GM19193 (cell line): ENCODE measurements around the gene C5orf34.

Source experiments
- POLR2A ChIP-seq: IDR thresholded peaks from 4 replicates; pipeline ENCODE4 v1.6.1; 2011; ENCODE audit not compliant: insufficient read depth, insufficient read length; ENCODE audit errors: extremely low read depth

The C5orf34 gene

GRCh38 chr5:43469671-43470391 lies 45.1 kb downstream of the C5orf34 start:
- no peak for TF ChIP-seq POLR2A

GRCh38 chr5:43467100-43467499 lies 47.8 kb downstream of the C5orf34 start:
- no peak for TF ChIP-seq POLR2A

- no peak for TF ChIP-seq POLR2A
Measured at GRCh38 chr5:43461066-43461465, 53.9 kb downstream of the C5orf34 start.

- no peak for TF ChIP-seq POLR2A
Measured at GRCh38 chr5:43456556-43456955, 58.4 kb downstream of the C5orf34 start.

GRCh38 chr5:43437062-43437660 lies 77.8 kb downstream of the C5orf34 start:
- no peak for TF ChIP-seq POLR2A
